CD4-positive, alpha-beta memory T cell (primary cell): Measurements from ENCODE around the gene CYP21A2. TPM values are rescaled to one million over a fixed set of nuclear protein-coding genes. Genes with fewer than 3 reads are reported as not detected.
"Not testable (repeated sequence)": the region's sequence is repeated elsewhere in the genome, so short reads cannot be mapped to it uniquely, and the experiment has no call there.

Experiments
- CTCF ChIA-PET: fragments of 350-600 bp; sonication (Branson Sonifier 250); formaldehyde crosslinking; loops from one replicate; lab custom pipeline; 2021; ENCODE audit warnings: inconsistent platforms; ENCODE audit not compliant: partially characterized antibody; lab: Charles Lee
- POLR2A ChIA-PET: fragments of 350-600 bp; sonication (Branson Sonifier 250); formaldehyde crosslinking; loops from one replicate; lab custom pipeline; 2021; ENCODE audit not compliant: partially characterized antibody; lab: Charles Lee
- DNase-seq, 5 donors: peaks; one replicate each; pipeline versions ENCODE4 v3.0.0 to v3.0.0-alpha.2; 2020 to 2022; ENCODE audit warnings: mixed read lengths in 1 of 5
- H3K27ac ChIP-seq: one replicate; pipeline ENCODE4 v1.7.0; 2013; ENCODE audit warnings: low read depth, low read length
- H3K27me3 ChIP-seq: 2 replicates; pipeline ENCODE4 v1.7.0; 2013; ENCODE audit warnings: mild to moderate bottlenecking, low read length, moderate library complexity; ENCODE audit not compliant: insufficient read depth
- H3K36me3 ChIP-seq: 2 replicates; pipeline ENCODE4 v1.7.0; 2013; ENCODE audit warnings: mild to moderate bottlenecking, low read length, moderate library complexity; ENCODE audit not compliant: insufficient read depth
- H3K4me1 ChIP-seq: 2 replicates; pipeline ENCODE4 v1.7.0; 2013; ENCODE audit warnings: mild to moderate bottlenecking, low read length, moderate library complexity; ENCODE audit not compliant: insufficient read depth
- H3K4me3 ChIP-seq, 2 donors: one replicate each; pipeline ENCODE4 v1.7.0; 2013; ENCODE audit warnings: low read length in 2 of 2, mild to moderate bottlenecking in 1 of 2
- H3K9me3 ChIP-seq, 2 donors: one replicate each; pipeline ENCODE4 v1.7.0; 2013; ENCODE audit warnings: low read length in 2 of 2, control low read depth in 1 of 2; ENCODE audit not compliant: control insufficient read depth in 1 of 2
- H3K27ac Mint-ChIP-seq, 7 donors: one replicate each; pipeline ENCODE4 v1.8.0; 2020 to 2021; ENCODE audit warnings: mixed read lengths in 7 of 7, mild to moderate bottlenecking in 6 of 7, inconsistent platforms in 3 of 7, moderate library complexity in 3 of 7
- H3K27me3 Mint-ChIP-seq, 2 donors: one replicate each; pipeline ENCODE4 v1.8.0; 2020 to 2021; ENCODE audit warnings: mixed read lengths in 2 of 2
- H3K36me3 Mint-ChIP-seq, 2 donors: one replicate each; pipeline ENCODE4 v1.8.0; 2020 to 2021; ENCODE audit warnings: mixed read lengths in 2 of 2, inconsistent platforms in 1 of 2, mild to moderate bottlenecking in 1 of 2
- H3K4me1 Mint-ChIP-seq, 4 donors: one replicate each; pipeline ENCODE4 v1.8.0; 2020 to 2021; ENCODE audit warnings: mixed read lengths in 4 of 4, mild to moderate bottlenecking in 1 of 4
- H3K4me3 Mint-ChIP-seq, 8 donors: one replicate each; pipeline ENCODE4 v1.8.0; 2020 to 2021; ENCODE audit warnings: mixed read lengths in 8 of 8, mild to moderate bottlenecking in 7 of 8, moderate library complexity in 6 of 8, inconsistent platforms in 3 of 8
- H3K9me3 Mint-ChIP-seq, 8 donors: one replicate each; pipeline ENCODE4 v1.8.0; 2020 to 2021; ENCODE audit warnings: mixed read lengths in 8 of 8, mild to moderate bottlenecking in 5 of 8, inconsistent platforms in 3 of 8, moderate library complexity in 1 of 8
- intact Hi-C: fragments of 100-400 bp; cut with micrococcal nuclease; formaldehyde crosslinking; loops from one replicate; pipeline ENCODE4 v1.15.1; 2023
- polyA plus RNA-seq, 2 donors: library from polyadenylated mRNA; unstranded; fragments of 300-500 nt; fragmentation: Illumina TruSeq; gene quantifications; one replicate each; pipeline ENCODE4 v1.2.3, GENCODE V29; 2021
- total RNA-seq, 2 experiments: library from RNA; stranded (reverse); gene quantifications; one replicate each; pipeline ENCODE4 v1.2.3, GENCODE V29; 2021

Gene CYP21A2
- total and polyA plus RNA-seq, 4 experiments from 2014 or later, result 0.39 to 0.61 TPM; not detected in 2

- Mint-ChIP-seq H3K4me1 (peaks cover 6 to 12% (median 8%) of the 10 kb centered on the region in 4 donors), H3K27ac (peak overlapping the region; percentile 3 to 85 (median 57)), H3K4me3 (peak overlapping the region in 3 of 8 donors; percentile 40 to 68 (median 59))
- intact Hi-C loops, H3K27me3 Mint-ChIP-seq, H3K9me3 ChIP-seq, H3K4me3 ChIP-seq, H3K4me1 ChIP-seq, H3K36me3 Mint-ChIP-seq, H3K27ac ChIP-seq, H3K9me3 Mint-ChIP-seq, H3K27me3 ChIP-seq, H3K36me3 ChIP-seq: not testable (repeated sequence)
- POLR2A ChIA-PET, result interaction anchor here (1.1 kb wide), 1 partner anchor 47 kb away, joined by 4 read pairs; the partner anchor contains the start of genes NELFE and SKIC2
- CTCF ChIA-PET, result interaction anchor here (1.4 kb wide), 1 partner anchor 52 kb away, joined by 4 read pairs; no protein-coding TSS in a partner anchor
- peak in 1 of 5 donors; percentile 11 for DNase-seq
These were observed 33.2 kb upstream of the CYP21A2 start for GRCh38 chr6:32004864-32005537.

DNA sequence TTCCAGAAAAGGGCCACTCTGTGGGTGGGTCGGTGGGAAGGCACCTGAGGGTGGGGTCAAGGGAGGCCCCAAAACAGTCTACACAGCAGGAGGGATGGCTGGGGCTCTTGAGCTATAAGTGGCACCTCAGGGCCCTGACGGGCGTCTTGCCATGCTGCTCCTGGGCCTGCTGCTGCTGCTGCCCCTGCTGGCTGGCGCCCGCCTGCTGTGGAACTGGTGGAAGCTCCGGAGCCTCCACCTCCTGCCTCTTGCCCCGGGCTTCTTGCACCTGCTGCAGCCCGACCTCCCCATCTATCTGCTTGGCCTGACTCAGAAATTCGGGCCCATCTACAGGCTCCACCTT, 32.7 kb upstream of the CYP21A2 start:
- H3K4me1 ChIP-seq, H3K4me3 ChIP-seq, intact Hi-C loops, H3K4me3 Mint-ChIP-seq, H3K27ac ChIP-seq, H3K9me3 ChIP-seq, H3K36me3 ChIP-seq, H3K36me3 Mint-ChIP-seq, H3K9me3 Mint-ChIP-seq, H3K27me3 Mint-ChIP-seq, H3K27me3 ChIP-seq: not testable (repeated sequence)
- CTCF ChIA-PET, result interaction anchor here (1.4 kb wide), 1 partner anchor 53 kb away, joined by 4 read pairs; no protein-coding TSS in a partner anchor
- POLR2A ChIA-PET, result interaction anchor here (1.1 kb wide), 1 partner anchor 47 kb away, joined by 4 read pairs; the partner anchor contains the start of genes NELFE and SKIC2
- H3K27ac Mint-ChIP-seq, result peak overlapping the region in 2 of 7 donors; percentile 69 to 85
- peak in 1 of 5 donors; percentile 24 for DNase-seq
- H3K4me1 Mint-ChIP-seq, result peaks cover 6 to 12% (median 8%) of the 10 kb centered on the region in 4 donors

DNA sequence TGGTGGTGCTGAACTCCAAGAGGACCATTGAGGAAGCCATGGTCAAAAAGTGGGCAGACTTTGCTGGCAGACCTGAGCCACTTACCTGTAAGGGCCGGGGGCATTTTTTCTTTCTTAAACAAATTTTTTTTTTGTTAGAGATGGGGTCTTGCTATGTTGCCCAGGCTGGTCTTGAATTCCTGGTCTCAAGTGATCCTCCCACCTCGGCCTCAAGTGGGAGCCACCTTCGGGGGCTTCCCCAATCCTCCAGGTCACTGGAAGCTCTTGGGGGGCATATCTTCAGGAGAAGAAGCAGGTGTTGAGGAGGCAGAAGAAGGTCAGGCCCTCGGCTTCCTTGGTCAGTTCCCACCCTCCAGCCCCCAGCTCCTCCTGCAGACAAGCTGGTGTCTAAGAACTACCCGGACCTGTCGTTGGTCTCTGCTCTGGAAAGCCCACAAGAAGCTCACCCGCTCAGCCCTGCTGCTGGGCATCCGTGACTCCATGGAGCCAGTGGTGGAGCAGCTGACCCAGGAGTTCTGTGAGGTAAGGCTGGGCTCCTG, 32.2 kb upstream of the CYP21A2 start:
- H3K27me3 Mint-ChIP-seq, DNase-seq, H3K27me3 ChIP-seq, H3K4me1 ChIP-seq, H3K9me3 ChIP-seq, H3K36me3 Mint-ChIP-seq, H3K4me3 ChIP-seq, intact Hi-C loops, H3K27ac Mint-ChIP-seq, H3K36me3 ChIP-seq, H3K4me3 Mint-ChIP-seq, H3K9me3 Mint-ChIP-seq, H3K27ac ChIP-seq: not testable (repeated sequence)
- H3K4me1 Mint-ChIP-seq, result peaks cover 6 to 12% (median 8%) of the 10 kb centered on the region in 4 donors
- ChIA-PET POLR2A (interaction anchor here (0.5 to 1.1 kb wide), 2 partner anchors 48 to 180 kb away, joined by 3 to 4 read pairs; partner anchors contain the start of genes NELFE and SKIC2), CTCF (interaction anchor here (1.4 kb wide), 1 partner anchor 53 kb away, joined by 4 read pairs; no protein-coding TSS in a partner anchor)

DNA sequence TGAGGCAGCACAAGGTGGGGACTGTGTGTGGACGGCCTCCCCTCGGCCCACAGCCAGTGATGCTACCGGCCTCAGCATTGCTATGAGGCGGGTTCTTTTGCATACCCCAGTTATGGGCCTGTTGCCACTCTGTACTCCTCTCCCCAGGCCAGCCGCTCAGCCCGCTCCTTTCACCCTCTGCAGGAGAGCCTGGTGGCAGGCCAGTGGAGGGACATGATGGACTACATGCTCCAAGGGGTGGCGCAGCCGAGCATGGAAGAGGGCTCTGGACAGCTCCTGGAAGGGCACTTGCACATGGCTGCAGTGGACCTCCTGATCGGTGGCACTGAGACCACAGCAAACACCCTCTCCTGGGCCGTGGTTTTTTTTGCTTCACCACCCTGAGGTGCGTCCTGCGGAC, 31.1 kb upstream of the CYP21A2 start:
- H3K36me3 ChIP-seq, H3K4me3 ChIP-seq, H3K27me3 Mint-ChIP-seq, H3K36me3 Mint-ChIP-seq, CTCF ChIA-PET, H3K27ac ChIP-seq, intact Hi-C loops, H3K4me3 Mint-ChIP-seq, H3K9me3 ChIP-seq, H3K9me3 Mint-ChIP-seq, H3K27me3 ChIP-seq, H3K27ac Mint-ChIP-seq, DNase-seq, POLR2A ChIA-PET, H3K4me1 ChIP-seq: not testable (repeated sequence)
- peaks cover 6 to 12% (median 8%) of the 10 kb centered on the region in 4 donors for H3K4me1 Mint-ChIP-seq

- H3K9me3 Mint-ChIP-seq, H3K36me3 Mint-ChIP-seq, H3K4me3 Mint-ChIP-seq, H3K27ac Mint-ChIP-seq, DNase-seq, POLR2A ChIA-PET, H3K4me1 ChIP-seq, H3K27ac ChIP-seq, H3K9me3 ChIP-seq, H3K36me3 ChIP-seq, H3K27me3 ChIP-seq, H3K4me3 ChIP-seq, intact Hi-C loops, CTCF ChIA-PET, H3K27me3 Mint-ChIP-seq: not testable (repeated sequence)
- peaks cover 6 to 12% (median 8%) of the 10 kb centered on the region in 4 donors for H3K4me1 Mint-ChIP-seq
These were observed 30.2 kb upstream of the CYP21A2 start for GRCh38 chr6:32008037-32008436.

DNA sequence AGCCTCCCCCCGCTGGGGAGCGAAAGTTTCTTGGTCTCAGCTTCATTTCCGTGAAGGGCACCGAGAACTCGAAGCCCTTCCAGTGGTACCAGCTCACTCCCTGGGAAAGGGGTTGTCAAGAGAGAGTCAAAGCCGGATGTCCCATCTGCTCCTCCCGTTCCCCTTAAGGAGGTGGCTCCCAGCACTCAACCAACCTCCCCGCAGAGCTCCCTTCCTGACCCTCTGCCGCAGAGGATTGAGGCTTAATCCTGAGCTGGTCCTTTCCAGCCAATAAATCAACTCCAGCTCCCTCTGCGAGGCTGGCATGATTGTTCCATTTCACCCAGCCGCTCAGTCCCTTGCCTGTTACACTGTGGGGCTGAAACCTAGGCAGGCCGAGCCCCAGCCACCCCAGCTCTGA, 29.6 kb upstream of the CYP21A2 start:
- H3K4me3 ChIP-seq, H3K36me3 ChIP-seq, H3K9me3 ChIP-seq, POLR2A ChIA-PET, H3K27me3 Mint-ChIP-seq, H3K4me3 Mint-ChIP-seq, H3K27ac ChIP-seq, H3K36me3 Mint-ChIP-seq, intact Hi-C loops, H3K27ac Mint-ChIP-seq, H3K9me3 Mint-ChIP-seq, DNase-seq, H3K27me3 ChIP-seq, CTCF ChIA-PET, H3K4me1 ChIP-seq: not testable (repeated sequence)
- peaks cover 6 to 12% (median 8%) of the 10 kb centered on the region in 4 donors for H3K4me1 Mint-ChIP-seq

DNA sequence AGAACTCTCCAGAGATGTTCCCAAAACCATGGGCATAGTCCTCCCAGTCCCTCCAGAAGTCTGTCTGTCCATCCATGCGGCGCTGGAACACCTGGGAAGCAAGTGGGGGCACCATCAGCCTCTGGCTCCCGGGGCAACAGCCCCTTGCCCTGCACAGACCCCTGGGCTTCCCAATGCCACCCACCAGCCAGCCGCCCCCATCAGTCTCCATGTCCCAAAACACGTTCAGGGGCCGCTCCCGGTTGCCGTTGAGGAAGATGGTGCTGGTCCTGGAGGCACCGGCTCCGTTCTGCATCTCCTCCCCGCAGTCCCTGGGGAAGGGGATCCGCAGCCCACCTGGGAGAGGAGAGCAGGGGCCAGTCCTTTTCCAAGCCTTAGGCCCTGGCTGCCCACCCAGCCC, 28.7 kb upstream of the CYP21A2 start:
- H3K4me1 Mint-ChIP-seq, H3K9me3 ChIP-seq, POLR2A ChIA-PET, H3K4me1 ChIP-seq, H3K27ac ChIP-seq, H3K27me3 Mint-ChIP-seq, intact Hi-C loops, DNase-seq, H3K4me3 ChIP-seq, H3K4me3 Mint-ChIP-seq, H3K27me3 ChIP-seq, H3K36me3 ChIP-seq, H3K36me3 Mint-ChIP-seq, H3K27ac Mint-ChIP-seq, H3K9me3 Mint-ChIP-seq, CTCF ChIA-PET: not testable (repeated sequence)
